AG09319 (cell line): Measurements from ENCODE around the gene ACTBL2.

Source experiments
- DNase-seq: peaks from one replicate; pipeline ENCODE4 v3.0.0-alpha.2; 2010; ENCODE audit warnings: low read depth; ENCODE audit errors: extremely low read depth
- TF ChIP-seq, protein P1 (sequence below): IDR thresholded peaks from 2 replicates; pipeline ENCODE4 v1.5.1; 2011; ENCODE audit warnings: low read depth, mild to moderate bottlenecking, inconsistent platforms, low read length, moderate library complexity

The ACTBL2 gene

DNA sequence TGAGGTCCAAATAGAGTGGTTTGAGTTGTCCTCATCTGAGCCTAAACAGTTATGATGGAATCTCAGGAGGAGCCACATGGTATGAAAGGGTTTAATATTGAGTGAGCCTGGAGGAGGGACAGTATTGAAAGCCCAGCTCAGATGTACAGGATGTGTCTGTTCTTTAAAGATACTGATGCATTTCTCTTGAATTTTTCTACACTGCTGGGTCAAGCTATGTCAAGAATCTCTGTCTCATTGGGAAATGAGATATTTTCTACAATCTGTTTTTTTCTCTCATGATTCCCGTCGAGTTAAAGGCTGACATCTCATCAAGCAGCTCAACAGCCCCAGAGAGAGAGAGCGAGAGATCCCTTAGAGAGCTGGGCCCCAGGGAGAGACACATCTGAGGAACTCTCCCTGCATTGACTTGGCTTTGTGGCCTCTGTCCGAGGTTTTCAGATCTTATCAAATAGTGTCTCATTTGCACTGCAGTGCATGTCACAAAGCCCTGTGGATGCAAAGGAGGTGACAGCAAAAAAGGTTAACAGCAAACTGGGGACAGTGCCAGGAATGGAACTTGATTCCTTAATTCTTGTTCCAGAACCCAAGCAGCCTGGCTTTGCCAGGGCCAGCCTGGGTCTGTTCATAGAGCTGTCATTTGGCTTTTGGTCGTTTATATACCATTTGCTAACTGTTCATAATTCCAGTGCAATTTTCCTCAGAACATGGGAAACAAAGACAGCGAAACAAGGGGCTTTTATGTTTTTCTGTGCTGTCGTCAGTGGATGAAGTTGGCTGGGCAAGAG, 19.0 kb upstream of the ACTBL2 start:
- TF ChIP-seq, protein P1, sequence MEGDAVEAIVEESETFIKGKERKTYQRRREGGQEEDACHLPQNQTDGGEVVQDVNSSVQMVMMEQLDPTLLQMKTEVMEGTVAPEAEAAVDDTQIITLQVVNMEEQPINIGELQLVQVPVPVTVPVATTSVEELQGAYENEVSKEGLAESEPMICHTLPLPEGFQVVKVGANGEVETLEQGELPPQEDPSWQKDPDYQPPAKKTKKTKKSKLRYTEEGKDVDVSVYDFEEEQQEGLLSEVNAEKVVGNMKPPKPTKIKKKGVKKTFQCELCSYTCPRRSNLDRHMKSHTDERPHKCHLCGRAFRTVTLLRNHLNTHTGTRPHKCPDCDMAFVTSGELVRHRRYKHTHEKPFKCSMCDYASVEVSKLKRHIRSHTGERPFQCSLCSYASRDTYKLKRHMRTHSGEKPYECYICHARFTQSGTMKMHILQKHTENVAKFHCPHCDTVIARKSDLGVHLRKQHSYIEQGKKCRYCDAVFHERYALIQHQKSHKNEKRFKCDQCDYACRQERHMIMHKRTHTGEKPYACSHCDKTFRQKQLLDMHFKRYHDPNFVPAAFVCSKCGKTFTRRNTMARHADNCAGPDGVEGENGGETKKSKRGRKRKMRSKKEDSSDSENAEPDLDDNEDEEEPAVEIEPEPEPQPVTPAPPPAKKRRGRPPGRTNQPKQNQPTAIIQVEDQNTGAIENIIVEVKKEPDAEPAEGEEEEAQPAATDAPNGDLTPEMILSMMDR, result no peak
- no peak for DNase-seq

DNA sequence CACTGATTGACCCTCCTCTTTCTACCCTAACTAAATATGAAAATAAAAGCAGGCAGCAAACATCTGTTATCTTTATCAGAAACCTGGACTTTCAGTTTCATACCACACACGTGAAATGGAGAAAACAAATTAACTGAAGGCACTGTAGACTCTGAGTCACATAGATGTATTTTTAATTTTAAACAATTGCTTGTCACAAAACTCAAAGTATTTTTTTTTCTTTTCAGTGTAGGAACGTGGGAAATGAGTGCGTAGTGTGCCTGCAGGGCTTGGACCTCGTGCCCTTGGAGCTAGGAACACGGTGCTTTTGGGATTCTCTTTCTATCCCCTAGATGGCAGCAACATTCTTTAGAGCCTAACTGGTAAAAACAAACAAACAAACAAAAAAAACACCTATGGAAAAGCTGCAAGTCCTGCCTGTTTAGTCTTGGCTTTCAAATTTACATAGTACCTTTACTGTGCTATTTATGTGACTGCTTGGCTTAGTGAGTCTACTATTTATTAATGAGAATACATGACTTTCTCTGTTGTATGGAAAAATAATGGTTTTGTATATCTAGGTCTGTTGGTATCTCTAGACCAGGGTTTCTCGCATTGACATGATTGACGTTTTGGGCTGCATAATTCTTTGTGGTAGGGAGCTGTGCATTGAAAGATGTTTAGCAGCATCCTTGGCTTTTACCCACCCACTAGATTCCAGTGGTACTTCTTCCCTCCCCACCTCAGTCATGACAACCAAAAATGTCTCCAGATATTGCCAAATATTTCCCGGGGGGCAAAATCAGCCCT, 16.8 kb upstream of the ACTBL2 start:
- TF ChIP-seq, protein P1, result peak; percentile 79
- peak; percentile 19 for DNase-seq

DNA sequence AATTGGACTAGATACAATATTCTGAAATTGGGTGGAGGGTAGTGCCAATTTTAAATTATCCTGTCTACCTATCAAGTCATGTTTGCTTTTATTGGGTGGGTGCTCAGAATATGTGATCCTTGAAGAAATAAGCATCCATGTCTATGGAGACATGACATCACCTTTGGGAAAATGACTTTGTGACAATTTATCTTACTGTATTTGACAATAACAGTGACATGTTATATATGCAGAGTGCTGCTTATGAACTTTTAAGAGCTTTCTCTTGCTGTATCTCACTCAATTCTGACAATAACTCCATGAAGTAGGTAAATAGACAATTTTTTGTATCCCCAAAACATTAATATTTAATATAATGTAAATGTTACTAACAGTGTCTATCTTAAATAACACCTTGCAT, 15.1 kb upstream of the ACTBL2 start:
- TF ChIP-seq, protein P1, result no peak
- no peak for DNase-seq

DNA sequence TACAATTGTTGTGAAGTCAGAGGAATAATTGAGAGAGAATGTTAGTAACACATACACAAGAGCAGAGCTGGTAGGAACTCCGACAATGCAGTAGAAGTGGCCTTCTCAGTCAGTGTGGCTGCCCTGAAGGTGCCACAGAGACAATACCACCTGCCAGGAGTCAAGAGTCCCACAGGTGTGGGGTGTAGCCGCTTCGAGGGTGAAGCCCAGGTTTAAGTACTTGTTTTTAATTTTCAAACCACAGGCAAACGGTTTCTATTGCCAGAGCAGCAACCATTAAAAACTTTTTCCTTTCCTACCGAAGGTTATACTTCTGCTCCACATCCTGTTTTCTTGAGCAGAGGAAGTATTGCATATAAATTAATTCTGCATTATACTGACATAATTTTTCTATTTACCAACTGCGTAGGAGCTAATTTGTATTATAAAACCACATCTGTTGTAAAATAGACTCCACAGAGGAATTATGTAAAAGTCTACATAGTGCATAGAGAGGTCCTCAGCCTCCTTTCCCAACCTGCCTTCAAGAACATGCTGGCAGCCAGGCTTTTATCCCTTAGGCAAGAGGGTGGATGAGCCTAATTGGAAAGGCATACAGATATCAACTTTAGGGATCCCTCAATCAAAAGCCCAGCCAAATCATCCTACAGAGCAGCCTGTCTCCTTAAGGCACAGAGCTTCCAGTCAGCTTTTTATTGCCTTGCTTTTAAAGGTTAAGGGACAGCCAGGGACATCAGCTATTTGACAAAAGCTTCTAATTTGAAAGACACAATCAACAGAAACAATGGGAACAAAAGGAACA, 12.9 kb upstream of the ACTBL2 start:
- TF ChIP-seq, protein P1, result no peak

DNA sequence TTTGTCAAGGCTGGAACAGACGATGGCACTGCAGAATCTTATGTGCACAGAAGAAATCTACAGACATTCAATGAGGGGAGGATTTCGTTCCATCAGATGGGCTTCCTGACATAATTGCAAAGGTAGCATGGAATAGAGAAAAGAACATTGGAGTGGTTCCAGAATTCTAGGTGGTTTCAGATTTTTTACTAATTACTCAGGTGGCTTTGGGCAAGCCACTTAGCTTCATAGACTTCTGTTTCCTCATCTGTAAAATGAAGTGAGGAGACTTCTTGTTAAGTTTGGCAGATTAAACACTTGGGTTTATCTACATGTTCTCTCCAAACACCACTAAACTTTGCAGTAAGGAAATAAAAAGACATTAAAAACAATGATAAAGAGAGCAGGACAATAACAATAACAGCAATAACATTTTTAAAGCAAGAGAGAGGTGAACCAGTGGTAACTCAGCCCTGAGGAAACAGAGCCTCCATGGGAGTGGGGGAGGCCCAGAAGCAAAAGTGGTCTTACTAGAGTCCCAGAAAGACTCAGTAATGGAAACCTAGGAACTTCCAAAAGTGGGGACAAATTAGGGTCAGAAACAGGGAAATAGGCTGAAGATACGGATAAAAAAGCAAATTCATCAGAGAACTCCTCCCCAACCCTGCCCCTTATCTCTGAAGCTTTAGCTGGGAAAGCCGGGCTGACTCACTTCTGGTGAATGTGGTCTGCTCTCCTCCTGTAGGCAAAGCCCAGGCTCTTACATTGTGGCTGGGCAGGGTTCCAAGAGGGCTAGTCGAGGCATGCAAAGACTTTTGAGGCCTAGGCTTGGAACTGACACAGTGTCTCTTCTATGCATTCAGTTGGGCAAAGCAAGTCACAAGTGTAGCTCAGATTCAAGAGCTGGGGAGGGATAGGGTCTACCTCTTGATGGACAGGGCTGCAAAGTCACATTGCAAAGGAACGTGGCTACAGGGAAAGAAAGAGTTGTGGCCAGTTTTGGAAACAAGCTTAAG, 11.8 kb upstream of the ACTBL2 start:
- DNase-seq, result peak; percentile 87
- TF ChIP-seq, protein P1, result peak; percentile 21

More for the DNA sequence above, 12.9 kb upstream of the ACTBL2 start:
- DNase-seq, result no peak

DNA sequence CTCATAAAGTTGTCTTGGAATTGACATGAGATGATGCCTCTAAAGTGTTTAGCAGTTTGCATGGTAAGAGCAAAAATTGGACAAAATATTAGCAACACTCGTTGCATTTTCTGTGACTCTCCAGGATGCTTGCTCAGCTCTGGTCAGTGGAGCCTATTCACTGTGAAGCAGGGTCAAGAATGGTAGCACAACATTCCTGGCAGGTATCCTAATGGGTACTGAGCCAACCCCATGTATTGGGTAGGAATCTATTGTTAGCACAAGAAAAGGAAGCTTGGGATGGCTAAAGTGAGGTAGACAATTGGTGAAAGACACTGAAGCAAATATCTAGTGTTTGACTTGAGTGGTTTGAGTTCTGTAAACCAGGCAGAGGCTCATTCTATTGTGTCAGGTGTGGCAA, 10.4 kb upstream of the ACTBL2 start:
- TF ChIP-seq, protein P1, result no peak
- no peak for DNase-seq
